H1 (cell line): ENCODE results near the gene FSTL4. TPM values are rescaled to one million over a fixed set of nuclear protein-coding genes. Genes with fewer than 3 reads are reported as not detected.

ENCODE experiments used
- MAFK ChIP-seq: IDR thresholded peaks from 2 replicates; pipeline ENCODE4 v1.6.1; 2012; ENCODE audit warnings: low read depth, mild to moderate bottlenecking, improper control_type of control experiment, low read length
- RFX5 ChIP-seq: IDR thresholded peaks from 2 replicates; pipeline ENCODE4 v1.6.1; 2011; ENCODE audit warnings: low read depth, low read length, improper control_type of control experiment, borderline replicate concordance
- polyA plus RNA-seq, 7 experiments: library from polyadenylated mRNA; depleted of rRNA in 3 of 7; stranded (reverse) in 5 of 7; unstranded in 2 of 7; fragments of >200 nt in 5 of 7; fragments of 200-250 nt in 2 of 7; gene quantifications; 1 replicate in 5 of 7; 2 replicates in 1 of 7; 4 replicates in 1 of 7; pipeline versions ENCODE4 v1.2.1 to v1.2.3, GENCODE V29; 2011 to 2013; ENCODE audit warnings: missing spikeins in 2 of 7, mixed read lengths in 2 of 7
- total RNA-seq: library from RNA; stranded (reverse); fragmentation: NEBNext Ultra II Directional; extraction: Animal tissue kit (Norgen Biotek cat#: 25700); gene quantifications from 2 replicates; pipeline ENCODE4 v1.2.1, GENCODE V29; 2021

The FSTL4 gene
- total and polyA plus RNA-seq, 2 of the 8 experiments (the other 6 are each of a cell fraction or from before 2014, with no cell fraction given), result 3.1 to 4.1 TPM

DNA sequence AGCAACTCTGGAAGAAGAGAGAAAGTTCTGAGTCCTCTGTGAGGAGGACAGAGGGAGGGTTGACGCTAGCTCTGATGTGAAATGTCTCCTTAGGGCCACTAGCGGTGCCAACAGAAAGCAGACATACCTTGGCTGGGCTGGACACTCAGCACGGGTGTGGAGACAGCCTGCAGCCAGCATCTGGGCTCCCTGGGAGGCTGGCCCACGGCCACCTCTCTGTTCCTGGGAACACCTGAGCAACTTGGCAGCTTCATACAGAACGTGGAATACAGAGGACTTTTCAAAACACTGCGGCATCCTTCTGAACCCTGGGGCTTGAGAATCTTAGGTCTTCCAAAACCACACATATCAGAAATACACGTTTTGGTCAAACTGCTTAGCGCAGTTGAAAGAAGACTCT, 269.1 kb downstream of the FSTL4 start (continued):
- TF ChIP-seq RFX5 (no peak), MAFK (no peak)
- TF ChIP-seq, all 59 proteins: peak for 0
